ENCODE data around the gene RIOK1. TPM values are rescaled to one million over a fixed set of nuclear protein-coding genes. Genes with fewer than 3 reads are reported as not detected.

The RIOK1 gene
- total and polyA plus RNA-seq, 2 experiments from 2014 or later: 15.5 to 19.6 TPM

DNA sequence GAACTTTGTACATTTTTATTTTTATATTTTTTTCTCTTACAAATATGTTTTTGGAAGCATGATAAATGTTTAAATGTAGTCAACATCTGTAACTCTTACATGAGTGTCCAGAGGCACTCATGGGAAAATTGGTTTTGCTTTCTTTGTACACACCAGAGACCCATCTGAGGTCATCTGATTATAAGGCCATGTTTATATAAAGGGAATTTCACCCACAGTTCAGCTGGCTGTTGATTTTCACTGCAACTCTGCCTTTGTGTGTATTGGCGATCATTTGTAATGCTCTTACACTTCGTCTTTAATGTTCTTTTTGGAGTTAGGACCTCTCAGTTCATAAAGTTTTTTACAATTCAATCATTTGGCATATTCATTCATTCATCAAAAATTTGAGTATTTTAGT lies 28.1 kb downstream of the RIOK1 start:
- Histone ChIP-seq H3K79me2 (no peaks in the 10 kb centered on the region), H3K4me1 (ENCODE audit: insufficient read depth) (peaks cover 32% of the 10 kb centered on the region), H3K27me3 (no peaks in the 10 kb centered on the region), H4K20me1 (ENCODE audit: insufficient read depth, poor library complexity, severe bottlenecking) (no peaks in the 10 kb centered on the region), H3K9me3 (ENCODE audit: low read depth) (no peaks in the 10 kb centered on the region), H3K4me2 (no peak overlapping the region), H2AFZ (no peak overlapping the region), H3K27ac (peak overlapping the region; percentile 10), H3K36me3 (replicated peaks; ENCODE audit: insufficient read depth, low read depth) (no peaks in the 10 kb centered on the region), H3K9me2 (replicated peaks; ENCODE audit: insufficient read depth) (no peaks in the 10 kb centered on the region), H3K4me3 (no peak overlapping the region)
- 64% methylated on average over 2 of the region's 2 CpGs for WGBS (ENCODE audit: low lambda C conversion rate, missing lambda C conversion rate)
- no peak for DNase-seq (ENCODE audit: low spot score)
- TF ChIP-seq, protein P1, sequence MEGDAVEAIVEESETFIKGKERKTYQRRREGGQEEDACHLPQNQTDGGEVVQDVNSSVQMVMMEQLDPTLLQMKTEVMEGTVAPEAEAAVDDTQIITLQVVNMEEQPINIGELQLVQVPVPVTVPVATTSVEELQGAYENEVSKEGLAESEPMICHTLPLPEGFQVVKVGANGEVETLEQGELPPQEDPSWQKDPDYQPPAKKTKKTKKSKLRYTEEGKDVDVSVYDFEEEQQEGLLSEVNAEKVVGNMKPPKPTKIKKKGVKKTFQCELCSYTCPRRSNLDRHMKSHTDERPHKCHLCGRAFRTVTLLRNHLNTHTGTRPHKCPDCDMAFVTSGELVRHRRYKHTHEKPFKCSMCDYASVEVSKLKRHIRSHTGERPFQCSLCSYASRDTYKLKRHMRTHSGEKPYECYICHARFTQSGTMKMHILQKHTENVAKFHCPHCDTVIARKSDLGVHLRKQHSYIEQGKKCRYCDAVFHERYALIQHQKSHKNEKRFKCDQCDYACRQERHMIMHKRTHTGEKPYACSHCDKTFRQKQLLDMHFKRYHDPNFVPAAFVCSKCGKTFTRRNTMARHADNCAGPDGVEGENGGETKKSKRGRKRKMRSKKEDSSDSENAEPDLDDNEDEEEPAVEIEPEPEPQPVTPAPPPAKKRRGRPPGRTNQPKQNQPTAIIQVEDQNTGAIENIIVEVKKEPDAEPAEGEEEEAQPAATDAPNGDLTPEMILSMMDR (IDR thresholded peaks at IDR 0.05; ENCODE audit: poor library complexity): no peak
- TF ChIP-seq EZH2 (IDR thresholded peaks at IDR 0.05; ENCODE audit: borderline replicate concordance) (no peak), EZH2phosphoT487 (IDR thresholded peaks at IDR 0.05; ENCODE audit: low read depth, severe bottlenecking, unreplicated experiment) (no peak)

- H3K27me3 ChIP-seq: no peaks in the 10 kb centered on the region
- no peaks in the 10 kb centered on the region for H4K20me1 ChIP-seq (ENCODE audit: insufficient read depth, poor library complexity, severe bottlenecking)
- TF ChIP-seq EZH2phosphoT487 (IDR thresholded peaks at IDR 0.05; ENCODE audit: low read depth, severe bottlenecking, unreplicated experiment): no peak
- no peak for TF ChIP-seq EZH2 (IDR thresholded peaks at IDR 0.05; ENCODE audit: borderline replicate concordance)
- TF ChIP-seq, protein P1 (IDR thresholded peaks at IDR 0.05; ENCODE audit: poor library complexity): no peak
- H3K9me3 ChIP-seq (ENCODE audit: low read depth): no peaks in the 10 kb centered on the region
- 50% methylated on average over 6 of the region's 6 CpGs for WGBS (ENCODE audit: low lambda C conversion rate, missing lambda C conversion rate)
- H3K9me2 ChIP-seq (replicated peaks; ENCODE audit: insufficient read depth): no peaks in the 10 kb centered on the region
- peaks cover 30% of the 10 kb centered on the region for H3K4me1 ChIP-seq (ENCODE audit: insufficient read depth)
- no peak overlapping the region for H3K4me3 ChIP-seq
- peak overlapping the region; percentile 15 for H3K27ac ChIP-seq
- no peaks in the 10 kb centered on the region for H3K79me2 ChIP-seq
- H2AFZ ChIP-seq: no peak overlapping the region
- DNase-seq (ENCODE audit: low spot score): no peak
- H3K4me2 ChIP-seq: peak overlapping the region; percentile 8
- no peaks in the 10 kb centered on the region for H3K36me3 ChIP-seq (replicated peaks; ENCODE audit: insufficient read depth, low read depth)
Observed at GRCh38 chr6:7418238-7418905, 28.8 kb downstream of the RIOK1 start.

DNA sequence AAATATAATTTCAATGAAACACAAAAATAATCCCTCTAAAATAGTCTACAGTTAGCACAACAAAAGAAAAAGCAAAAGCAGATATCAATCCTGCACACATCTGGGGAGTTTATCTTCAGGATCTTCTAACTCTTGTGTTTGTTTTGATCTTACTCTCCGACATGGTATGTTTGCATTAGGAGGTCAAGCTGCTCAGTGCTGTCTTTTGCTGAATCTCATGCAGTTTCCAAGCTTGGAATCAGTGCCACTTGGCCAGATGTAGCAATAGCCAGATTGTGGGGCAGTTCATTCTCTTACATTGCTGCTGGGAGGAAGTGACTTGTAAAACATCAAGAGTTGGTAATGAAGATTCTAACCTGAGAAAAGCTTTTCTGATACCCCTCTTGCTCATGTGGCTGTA lies 29.5 kb downstream of the RIOK1 start:
- DNase-seq (ENCODE audit: low spot score): no peak
- Histone ChIP-seq H3K27ac (peak overlapping the region; percentile 3), H3K4me2 (peak overlapping the region; percentile 6), H3K79me2 (no peaks in the 10 kb centered on the region), H3K4me3 (no peak overlapping the region), H3K9me3 (ENCODE audit: low read depth) (no peaks in the 10 kb centered on the region), H4K20me1 (ENCODE audit: insufficient read depth, poor library complexity, severe bottlenecking) (no peaks in the 10 kb centered on the region), H2AFZ (no peak overlapping the region), H3K4me1 (ENCODE audit: insufficient read depth) (peaks cover 26% of the 10 kb centered on the region), H3K36me3 (replicated peaks; ENCODE audit: insufficient read depth, low read depth) (no peaks in the 10 kb centered on the region), H3K9me2 (replicated peaks; ENCODE audit: insufficient read depth) (no peaks in the 10 kb centered on the region), H3K27me3 (no peaks in the 10 kb centered on the region)
- WGBS (ENCODE audit: low lambda C conversion rate, missing lambda C conversion rate): 30% methylated on average over 1 of the region's 1 CpG
- TF ChIP-seq EZH2phosphoT487 (IDR thresholded peaks at IDR 0.05; ENCODE audit: low read depth, severe bottlenecking, unreplicated experiment) (no peak), EZH2 (IDR thresholded peaks at IDR 0.05; ENCODE audit: borderline replicate concordance) (no peak)
- TF ChIP-seq, protein P1 (IDR thresholded peaks at IDR 0.05; ENCODE audit: poor library complexity): no peak

Measured in hepatocyte (in vitro differentiated cells).